Nucleus accumbens (tissue), 56 donors: ENCODE measurements around the gene ARID3A.
A peak's percentile ranks its signal among the peaks of the same experiment; 100 is the strongest.
"Not testable (repeated sequence)": the region's sequence is repeated elsewhere in the genome, so short reads cannot be mapped to it uniquely, and the experiment has no call there.

Experiments used
- DNase-seq, 56 donors: peaks; one replicate each; lab custom pipeline; 2025; lab: John Stamatoyannopoulos, UW

Gene ARID3A

DNA sequence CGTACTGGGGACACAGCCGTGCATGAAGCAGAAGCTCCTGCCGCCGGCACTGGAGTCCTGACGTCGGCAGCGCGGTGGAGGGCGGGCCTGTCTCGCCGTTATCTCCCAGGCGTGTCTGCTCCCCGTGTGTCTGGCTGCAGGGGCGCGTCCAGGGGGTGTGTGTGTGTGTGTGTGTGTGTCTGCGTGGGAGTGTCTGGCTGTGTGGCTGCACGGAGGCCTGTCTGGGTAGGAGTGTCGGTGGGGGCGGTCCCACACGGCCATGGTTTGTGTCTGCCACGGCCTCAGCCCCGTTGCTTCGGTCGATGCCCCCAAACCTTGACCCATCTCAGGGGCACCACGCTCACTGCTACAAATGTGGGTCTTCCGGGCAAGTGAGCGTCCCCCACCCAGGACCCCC, 18.3 kb downstream of the ARID3A start:
- DNase-seq, result no peak

DNA sequence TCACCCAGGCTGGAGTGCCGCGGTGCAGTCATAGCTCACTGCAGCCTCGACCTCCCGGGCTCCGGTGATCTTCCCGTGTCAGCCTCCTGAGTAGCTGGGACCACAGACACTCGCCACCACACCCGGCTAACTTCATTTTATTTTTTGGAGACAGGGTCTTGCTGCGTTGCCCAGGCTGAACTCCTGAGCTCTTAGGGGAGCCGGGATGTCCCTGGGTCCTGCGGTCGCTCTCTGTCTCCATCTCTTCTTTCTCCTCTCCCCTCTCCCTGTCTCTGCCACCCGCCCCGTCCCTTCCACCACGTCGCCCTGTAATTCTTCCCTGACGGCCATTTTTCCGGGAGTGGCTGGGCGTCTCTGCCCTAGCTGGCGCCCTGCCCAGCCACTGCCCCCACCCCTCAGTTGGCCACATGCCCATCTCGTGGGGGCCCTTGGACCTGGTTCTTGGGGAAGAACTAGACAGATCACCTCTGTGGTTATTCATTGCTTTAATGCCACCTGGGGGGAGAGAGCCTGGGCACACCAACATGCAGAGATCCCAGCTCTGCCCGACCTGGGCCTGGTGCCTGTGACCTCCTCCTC, 18.9 kb downstream of the ARID3A start:
- no peak for DNase-seq

DNA sequence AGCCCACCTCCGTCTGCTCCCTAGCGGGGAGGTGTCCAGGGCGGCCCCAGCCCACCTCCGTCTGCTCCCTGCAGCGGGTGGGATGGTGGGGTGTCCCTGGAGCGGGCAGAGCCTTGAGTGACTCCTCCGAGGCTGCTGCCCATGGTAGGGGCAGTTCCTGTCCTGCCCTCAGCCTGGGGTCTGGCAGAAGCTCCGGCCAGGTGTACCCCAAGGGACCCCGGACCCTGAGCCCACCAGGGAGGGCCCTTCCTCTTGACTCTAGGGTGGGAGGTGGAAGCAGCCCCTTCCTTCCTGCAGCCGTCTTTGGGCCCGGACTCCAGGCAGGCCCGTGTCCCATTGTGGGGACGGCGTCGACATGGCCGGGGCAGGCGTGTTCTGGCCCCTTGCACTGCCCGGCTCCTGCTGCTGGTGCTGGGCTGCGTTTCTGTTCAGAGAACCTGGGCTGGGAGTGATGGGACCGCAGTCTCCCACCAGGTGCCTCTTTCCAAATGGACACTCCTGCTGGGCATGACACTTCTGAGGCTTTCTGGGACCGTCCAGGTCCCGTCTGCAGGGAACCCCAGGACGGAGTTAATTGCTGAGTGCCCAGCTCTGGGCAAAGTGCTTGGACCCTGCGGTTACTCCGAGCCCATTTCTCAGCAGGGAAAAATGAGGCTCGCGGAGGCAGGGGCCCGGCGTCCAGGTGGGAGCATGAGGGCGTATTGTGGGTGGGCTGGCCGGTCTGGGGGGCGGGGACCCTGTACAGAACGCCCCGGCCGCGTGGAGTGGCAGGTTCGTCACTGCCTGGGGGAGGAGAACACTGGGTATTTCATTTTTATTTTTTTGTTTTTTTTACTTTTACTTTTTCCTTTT, 19.8 kb downstream of the ARID3A start:
- DNase-seq, result no peak

- DNase-seq, result no peak
Measured at GRCh38 chr19:947090-947706, 21.4 kb downstream of the ARID3A start.

DNA sequence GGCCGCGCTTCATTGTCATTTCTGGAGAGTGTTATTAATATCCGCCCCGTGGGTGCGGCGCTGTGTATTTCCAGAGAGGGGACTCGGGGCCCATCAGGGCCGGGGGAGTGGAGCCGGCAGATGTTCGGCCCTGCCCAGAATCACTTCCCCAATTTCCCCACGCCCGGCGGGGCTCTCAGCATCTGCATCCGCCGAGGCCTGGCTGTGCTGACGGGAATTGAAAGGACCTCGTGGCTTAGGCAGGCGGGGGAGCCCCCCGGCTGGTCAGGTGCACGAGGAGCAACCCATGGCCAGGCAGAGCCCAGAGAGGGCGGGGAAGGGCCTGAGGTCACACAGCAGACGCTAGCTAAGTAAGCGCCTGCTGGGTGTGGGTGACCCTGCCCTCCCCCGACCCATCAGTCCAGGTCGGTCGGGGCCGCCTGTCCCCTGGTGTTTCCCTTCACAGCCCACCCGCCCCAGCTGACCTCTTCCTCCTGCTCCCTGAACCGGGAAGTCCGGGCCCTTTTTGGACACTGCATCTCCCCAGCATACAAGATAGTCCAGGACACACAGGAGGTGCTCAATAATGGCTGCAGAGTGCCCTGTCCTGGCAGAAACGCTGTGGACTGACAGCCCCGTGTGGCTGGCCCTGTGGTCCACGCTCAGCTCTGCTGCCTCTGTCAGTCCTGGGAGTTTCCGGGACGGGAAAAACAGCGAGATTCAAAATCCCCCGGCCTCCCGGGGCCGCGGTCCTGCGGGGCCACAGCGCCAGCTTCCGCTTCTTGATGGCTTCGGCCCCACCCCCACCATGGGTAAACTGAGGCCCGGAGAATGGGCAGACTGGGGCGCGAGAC, 22.1 kb downstream of the ARID3A start:
- DNase-seq, result peak in 19 of 56 donors; percentile 5 to 52 (median 28)

GRCh38 chr19:948842-949496, 23.1 kb downstream of the ARID3A start:
- DNase-seq, result no peak

GRCh38 chr19:950352-951066, 24.7 kb downstream of the ARID3A start:
- DNase-seq, result no peak

DNA sequence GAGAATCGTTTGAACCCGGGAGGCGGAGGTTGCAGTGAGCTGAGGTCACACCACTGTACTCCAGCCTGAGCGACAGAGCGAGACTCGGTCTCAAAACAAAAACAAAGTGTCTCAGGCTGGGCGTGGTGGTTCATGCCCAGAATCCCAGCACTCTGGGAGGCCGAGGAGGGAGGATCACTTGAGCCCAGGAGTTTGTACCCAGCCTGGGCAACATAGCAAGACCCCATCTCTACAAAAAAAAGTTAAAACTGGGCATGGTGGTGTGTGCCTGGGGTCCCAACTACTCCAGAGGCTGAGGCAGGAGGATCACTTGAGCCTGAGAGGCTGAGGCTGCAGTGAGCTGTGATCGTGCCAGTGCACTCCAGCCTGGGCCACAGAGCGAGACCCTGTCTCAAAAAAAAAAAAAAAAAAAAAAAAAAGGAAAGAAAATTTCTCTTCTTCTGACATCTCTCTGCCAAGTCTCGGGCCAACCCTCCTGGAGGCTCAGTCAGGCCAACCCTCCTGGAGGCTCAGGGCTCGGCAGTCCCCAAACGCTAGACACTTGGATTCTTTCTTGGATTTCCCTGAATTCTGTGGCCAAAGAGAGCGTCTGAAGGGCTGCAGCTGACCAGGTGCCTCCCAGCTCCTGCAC, 26.3 kb downstream of the ARID3A start:
- DNase-seq, result no peak

GRCh38 chr19:952680-953444, 27.0 kb downstream of the ARID3A start:
- DNase-seq, result no peak

GRCh38 chr19:953445-954271, 27.8 kb downstream of the ARID3A start:
- no peak for DNase-seq

- no peak for DNase-seq
Measured at GRCh38 chr19:954272-954671, 28.4 kb downstream of the ARID3A start.

GRCh38 chr19:954672-955494, 29.0 kb downstream of the ARID3A start:
- DNase-seq, result no peak

DNA sequence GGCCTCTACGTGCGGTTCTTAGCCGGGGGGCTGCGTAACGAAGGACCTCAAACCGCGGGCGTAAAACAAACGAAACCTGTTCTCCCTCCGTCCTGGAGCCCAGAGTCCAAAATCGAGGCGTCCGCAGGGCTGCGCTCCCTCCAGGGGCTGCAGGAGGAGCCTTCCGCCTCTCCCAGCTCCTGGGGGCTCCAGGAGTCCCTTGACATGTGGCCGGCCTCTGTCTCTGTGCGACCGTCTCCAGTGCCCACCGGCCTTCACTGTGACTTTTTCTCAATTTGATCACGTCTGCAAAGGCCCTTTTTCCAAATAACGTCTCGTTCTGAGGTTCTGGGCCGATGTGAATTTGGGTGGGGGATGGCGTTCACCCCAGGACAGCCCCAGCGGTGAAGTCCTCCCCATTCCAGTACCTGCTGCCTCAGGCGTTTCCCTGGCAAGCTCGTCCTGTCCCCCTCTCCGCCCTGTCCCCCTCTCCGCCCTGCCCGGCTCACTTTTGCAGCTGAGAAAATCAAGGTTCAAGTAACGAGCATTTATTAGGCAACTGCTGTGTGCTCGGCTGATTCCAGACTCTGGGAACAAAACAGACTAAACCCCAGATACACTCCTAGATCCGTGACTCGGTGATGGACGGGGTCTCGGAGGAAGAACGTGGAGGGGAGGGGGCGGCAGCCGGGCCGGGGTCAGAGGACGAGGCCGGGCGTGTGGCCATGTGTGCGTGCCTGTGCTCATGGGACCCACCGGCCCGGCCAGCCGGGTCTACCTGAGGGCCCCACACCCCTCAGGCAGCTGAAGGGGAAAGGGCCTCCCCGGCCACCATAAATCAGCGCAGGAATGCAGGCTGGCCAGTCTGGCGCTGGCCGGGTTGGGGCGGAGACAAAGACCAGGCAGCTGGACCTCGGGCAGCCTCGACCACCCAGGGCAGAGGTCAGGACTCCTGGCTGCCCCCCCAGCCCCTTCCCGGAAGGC, 30.2 kb downstream of the ARID3A start:
- DNase-seq, result no peak

- no peak for DNase-seq
Measured at GRCh38 chr19:956766-957440, 31.1 kb downstream of the ARID3A start.

- DNase-seq, result not testable (repeated sequence)
Measured at GRCh38 chr19:957578-957977, 31.7 kb downstream of the ARID3A start.
